DMS79 treated with DMSO at 0.1 percent for 48 hours (cell line): ENCODE data around the gene TUBA4A.
"Not testable (repeated sequence)": the region's sequence is repeated elsewhere in the genome, so short reads cannot be mapped to it uniquely, and the experiment has no call there.

Experiments used
- DNase-seq: peaks from one replicate; lab custom pipeline; 2025; lab: John Stamatoyannopoulos, UW

TUBA4A gene

DNA sequence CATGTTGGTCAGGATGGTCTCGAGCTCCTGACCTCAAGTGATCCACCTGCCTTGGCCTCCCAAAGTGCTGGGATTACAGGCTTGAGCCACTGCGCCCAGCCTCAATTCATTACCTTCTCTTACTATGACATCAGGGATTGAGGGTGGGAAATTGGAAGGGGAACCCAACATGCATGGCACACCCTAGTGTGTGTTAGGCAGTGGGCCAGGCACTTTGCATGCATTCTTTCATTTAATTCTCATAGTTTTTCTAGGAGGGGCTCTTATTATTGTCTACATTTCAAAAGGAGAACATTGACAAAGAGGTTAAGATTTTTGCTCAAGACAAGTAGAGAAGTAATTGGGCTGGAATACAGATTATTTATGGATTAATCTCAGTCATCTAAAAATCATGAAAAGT, 14.6 kb upstream of the TUBA4A start:
- no peak for DNase-seq

DNA sequence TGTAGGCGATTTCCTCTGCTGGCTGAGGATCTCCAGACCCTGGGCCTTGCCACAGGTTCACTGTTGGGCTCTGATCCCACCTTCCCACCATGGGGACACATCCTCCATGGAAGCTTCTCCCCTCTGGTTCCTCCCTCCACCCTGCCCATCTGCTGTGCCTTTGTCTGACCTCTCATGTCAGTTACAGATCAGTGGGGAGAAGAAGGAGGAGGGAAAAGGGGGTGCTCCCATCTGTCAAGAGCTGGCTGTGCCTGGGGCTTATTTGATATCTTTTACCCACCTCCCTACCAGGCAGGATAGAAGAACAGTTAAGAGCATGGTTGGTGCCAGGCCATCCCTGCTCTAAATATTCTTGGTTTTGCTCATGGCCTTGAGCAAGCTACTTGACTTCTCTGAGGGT, 13.2 kb upstream of the TUBA4A start:
- DNase-seq = no peak

DNA sequence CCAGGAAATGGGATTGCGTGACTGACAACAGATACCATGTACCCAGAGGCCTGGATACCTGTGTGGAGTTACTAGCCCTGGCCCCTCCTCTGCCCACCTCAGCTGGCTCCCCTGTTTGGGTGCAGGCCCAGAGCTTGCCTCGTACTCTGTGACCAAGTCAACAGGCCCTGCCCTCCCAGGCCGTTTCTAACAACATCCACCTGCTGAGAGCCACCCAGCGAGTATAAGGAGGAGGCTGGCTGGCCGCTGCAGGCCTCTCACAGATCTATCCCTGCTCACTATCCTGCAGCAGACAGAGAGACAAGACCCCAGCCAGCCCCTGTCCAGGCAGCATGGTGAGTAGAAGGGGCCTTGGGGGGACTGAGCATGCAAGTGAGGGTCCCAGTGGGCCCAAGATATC, 12.5 kb upstream of the TUBA4A start:
- no peak for DNase-seq

DNA sequence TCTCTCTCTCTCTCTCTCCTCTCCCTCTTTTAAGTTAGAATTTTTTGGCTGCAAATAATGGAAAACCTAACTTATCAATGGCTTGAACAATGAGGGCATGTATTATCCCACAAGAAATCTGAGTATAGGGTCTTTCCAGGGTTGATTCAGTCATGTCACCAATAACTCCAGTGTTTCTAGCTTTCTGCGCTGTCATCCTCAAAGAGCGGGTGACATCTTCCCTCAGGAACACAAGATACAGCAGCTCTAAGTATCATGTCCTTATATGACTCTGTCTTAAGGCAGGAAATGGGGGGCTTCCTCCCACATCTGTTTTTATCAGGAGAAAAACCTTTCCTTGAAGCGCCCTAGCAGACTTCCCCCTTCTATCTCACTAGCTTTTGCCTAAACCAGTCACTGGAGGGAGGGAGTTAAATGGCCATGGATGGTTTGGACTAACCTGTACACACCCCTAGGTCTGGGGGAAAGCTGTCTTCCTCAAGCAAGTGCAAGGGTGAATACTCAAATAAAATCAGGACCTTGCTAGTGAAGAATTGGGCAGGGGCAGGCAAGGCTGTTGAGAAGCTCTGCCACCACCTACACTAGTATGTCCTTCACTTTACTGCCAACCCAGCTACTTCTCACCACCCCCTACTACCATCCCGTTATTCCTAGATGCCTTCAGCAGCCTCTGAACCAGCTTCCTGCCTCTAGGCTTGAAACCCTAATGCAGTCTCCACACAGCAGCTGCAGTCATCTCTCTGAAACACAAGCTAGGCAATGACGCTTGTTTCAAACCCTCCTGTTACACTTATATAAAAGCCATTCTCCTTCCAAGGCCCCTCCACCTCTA, 7.5 kb upstream of the TUBA4A start:
- no peak for DNase-seq

DNA sequence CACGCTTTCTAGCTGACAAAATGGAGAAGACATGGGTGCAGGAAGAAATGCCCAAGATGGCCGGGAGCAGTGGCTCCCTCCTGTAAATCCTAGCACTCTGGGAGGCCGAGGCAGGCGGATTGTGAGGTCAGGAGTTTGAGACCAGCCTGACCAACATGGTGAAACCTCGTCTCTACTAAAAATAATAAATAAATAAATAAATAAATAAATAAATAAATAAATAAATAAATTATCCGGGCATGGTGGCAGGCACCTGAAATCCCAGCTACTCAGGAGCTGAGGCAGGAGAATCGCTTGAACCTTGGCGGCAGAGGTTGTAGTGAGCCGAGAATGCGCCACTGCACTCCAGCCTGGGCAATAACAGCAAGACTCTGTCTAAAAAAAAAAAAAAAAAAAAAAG, 5.2 kb upstream of the TUBA4A start:
- DNase-seq = not testable (repeated sequence)

DNA sequence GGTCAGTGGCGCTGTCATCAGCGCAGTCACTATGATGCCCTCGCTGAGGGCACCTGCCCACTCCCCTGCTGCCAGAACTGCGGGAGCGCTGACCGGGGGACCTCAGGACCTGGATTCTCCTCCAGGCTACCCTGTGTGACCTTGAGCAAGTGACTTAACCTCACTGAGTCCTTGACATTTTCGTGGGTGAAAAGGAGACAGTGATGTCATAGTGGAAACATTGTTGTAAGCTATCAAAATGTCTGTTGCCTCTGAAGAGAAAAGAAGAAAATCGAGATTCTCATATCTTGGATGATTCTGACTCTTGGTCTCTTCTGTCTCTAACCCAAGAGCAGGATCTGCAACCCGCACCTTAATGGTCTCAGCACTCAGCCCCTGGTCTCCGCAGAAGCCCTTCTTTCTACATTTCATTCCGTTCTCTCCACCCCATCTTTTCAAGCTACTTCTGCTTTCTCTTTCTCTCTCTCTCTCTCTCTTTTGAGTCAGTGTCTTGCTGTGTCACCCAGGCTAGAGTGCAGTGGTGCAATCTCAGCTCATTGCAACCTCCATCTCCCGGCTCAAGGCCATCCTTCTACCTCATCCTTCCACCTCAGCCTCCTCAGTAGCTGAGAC, 978 bp upstream of the TUBA4A start:
- DNase-seq = no peak

DNA sequence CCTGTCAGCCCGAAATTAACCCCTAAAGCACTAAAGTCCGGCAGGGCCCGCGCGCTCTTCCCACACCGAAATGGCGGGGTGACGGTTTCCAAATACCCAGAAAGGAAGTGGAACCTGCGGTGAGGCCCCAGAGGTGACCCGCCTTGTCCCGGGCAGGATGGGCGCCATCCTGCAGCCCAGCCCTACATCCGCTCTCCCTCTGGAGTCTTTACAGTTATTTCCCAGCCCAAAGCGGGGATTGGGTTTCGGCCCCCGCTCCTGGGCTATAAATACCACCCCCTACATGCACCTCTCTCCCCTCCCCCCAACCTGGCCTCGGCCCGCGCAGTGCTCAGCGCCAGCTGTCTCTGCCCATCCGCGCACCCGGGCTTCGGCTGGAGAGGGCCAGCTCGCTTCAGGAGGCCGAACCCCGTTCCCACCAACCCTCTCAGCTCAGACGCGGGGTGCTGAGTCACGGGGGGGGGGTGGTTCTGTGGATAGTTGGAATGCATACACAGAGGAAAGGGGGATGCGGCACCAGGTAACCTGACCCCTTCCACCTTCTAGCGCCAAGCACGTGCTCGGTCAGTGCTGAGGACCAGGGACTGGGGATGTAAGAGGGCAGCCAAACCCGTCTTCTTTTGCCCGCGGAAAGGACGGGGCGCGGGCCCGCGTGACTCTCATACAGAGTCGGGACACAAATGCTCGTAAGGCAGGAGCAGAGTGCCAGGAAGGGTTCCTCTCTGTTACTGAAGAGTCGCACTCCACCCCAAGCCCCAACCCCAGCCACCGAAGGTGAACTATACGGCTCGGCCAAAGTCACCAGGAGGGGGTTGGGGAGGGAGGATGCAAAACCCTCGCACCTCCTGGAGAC, 592 bp downstream of the TUBA4A start, which contains the start of gene TUBA4B:
TSS of gene TUBA4B (plus strand) at position 344 of the 853 bp plus-strand sequence. CDS start at position 509, 165 bp downstream.
- DNase-seq = peak; percentile 23

DNA sequence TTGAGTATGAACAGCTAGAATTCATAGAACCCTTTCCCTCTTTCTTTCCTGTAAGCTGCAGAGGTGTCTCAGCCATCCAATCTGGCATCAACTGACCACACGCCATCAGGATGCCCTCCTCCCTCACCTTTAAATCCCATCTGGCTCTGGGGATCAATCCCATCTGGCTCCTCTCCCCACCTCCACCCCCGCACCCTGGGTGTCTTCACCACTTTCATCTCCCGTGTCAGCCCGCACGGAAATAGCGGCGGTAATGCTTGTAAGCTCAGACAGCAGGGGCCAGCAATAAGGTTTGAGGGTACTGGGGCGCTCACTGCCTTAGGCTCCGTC, 1.2 kb downstream of the TUBA4A start:
- no peak for DNase-seq

DNA sequence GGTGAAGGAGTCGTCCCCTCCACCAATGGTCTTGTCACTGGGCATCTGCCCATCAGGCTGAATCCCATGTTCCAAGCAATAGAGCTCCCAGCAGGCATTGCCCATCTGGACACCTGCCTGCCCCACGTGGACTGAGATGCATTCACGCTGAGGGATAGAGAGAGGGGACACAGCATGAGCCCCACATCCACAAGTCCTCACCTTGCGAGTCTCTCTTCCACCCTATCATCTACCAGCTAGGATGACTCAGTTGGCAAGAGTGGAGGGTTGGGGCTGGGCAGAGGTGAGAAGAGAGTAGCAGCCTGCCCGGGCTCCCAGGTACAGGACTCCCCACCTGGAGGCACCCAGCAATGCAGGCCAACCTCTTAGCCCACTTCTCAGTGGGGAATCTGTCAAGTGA, 1.6 kb downstream of the TUBA4A start:
- DNase-seq = no peak

DNA sequence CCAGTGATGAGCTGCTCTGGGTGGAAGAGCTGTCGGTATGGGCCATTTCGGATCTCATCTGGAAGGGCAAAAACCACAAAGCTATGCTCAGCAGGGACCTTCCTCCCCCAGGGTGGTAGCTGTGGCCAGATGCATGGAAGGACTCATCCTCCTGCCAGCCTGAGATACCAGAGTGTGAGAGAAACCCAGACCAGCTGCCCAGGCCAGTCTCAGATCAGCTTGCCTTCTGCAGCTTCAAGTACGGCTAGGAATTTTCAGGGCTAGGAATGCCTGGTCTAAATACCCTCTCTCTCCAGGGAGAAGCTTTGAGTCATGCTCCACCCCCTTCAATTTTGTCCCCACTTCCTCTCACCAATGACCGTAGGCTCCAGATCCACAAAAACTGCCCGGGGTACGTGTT, 2.1 kb downstream of the TUBA4A start:
- no peak for DNase-seq

DNA sequence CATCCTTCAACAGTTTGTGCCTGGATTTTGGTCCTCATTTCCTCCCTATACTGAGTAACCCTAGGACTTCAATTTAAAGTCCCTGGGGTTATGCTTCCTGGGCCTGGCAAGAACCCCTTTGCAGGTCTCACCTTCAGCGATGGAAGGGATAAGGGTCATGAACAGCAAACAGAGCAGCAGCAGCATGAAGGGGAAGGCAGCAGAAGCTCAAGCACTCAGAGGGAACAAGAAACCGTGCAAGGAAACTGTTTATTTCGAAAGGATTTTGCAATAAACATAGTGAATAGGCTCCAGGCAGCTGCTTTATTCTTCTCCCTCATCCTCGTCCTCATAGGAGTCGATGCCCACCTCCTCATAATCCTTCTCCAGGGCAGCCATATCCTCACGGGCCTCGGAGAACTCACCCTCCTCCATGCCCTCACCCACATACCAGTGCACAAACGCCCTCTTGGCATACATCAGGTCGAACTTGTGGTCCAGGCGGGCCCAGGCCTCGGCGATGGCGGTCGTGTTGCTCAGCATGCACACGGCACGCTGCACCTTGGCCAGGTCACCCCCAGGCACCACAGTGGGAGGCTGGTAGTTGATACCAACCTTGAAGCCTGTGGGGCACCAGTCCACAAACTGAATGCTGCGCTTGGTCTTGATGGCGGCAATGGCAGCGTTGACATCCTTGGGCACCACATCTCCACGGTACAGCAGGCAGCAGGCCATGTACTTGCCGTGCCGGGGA, 3.5 kb downstream of the TUBA4A start:
- DNase-seq = no peak

DNA sequence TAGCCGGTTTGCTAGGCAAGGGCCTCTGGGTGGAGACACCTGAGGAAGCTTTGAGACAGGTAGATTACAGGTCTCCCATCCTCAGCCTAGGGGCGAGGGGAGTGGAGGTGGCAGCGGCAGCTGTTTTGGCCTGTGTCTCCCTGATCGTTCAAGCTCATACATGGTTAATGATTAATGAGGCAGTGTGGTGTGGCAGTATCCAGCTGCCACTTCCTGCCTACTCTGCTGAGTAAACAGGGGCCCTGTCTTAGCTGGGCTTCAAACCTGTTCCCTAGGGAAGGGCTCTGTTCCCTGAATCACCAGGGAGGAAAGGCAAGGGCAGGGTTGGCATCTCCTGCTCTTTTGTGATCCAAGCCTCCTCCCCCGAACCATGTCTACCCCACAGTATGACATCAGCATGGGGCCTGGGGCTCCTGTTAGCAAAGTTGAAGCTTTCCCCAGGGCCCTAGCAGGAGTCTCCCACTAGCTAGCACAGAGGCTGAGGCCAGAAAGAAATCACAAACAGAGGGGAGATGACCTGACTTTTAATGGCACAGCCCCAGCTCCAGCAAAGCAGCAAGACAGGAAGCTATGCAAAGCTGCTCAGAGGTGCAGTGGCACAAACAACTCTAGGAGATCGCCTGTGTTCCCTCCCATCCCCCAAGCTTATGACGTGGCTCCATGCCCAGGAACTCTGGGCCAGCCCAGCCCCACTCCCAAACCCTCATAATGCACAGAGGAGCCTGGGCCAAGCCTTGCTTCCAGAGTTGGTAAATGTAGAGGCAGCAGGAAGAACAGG, 4.3 kb downstream of the TUBA4A start:
- no peak for DNase-seq

DNA sequence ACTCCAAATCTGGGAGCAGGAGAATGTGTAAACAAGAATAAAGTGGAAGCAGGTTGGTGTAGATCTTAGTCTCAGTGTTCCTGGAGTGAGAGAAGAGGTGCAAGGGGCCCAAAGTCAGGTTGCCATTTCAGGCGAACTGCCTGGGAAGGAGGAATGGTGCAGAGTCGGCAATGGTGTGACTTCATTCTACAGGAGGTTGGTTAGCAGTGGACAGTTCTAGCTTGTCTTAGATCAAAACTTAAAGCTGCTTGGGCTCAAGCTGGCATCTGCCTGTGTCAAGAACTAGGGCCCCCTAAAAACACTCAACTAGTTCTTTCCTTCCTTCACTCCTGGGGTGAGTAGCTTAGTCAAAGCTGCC, 4.9 kb downstream of the TUBA4A start:
- DNase-seq = no peak

DNA sequence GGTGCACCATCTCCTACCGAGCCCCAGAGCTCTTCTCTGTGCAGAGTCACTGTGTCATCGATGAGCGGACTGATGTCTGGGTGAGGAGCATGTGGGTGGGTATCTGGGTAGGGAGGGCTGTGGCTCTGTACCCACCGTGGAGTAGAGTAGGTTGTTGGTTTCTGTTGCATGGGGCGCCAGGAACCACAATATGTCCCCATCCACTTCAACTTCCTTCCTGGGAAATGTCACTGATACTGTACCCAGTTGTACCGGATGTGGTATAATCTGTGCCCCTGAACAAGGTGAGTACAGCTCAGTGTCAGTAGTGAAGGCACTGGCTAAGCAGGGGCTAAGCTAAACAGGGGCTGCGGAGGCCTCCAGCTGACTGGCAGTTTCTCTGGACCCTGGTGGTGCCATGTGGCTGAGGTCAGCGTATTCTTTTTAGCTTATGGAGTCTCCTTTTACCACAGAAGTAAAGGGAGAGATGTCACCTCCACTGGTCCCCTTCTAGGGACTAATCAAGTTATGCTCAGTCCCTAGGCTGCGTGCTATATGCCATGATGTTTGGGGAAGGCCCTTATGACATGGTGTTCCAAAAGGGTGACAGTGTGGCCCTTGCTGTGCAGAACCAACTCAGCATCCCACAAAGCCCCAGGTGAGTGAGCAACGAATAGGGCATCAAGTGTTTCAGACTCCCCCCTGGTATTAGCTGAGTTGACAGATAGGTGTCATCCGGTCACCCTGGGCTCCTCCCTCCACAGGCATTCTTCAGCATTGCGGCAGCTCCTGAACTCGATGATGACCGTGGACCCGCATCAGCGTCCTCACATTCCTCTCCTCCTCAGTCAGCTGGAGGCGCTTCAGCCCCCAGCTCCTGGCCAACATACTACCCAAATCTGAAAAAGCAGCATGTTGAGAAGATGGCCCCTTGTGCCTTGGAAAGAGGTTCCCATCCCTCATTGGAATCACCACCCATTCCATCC, 5.8 kb downstream of the TUBA4A start:
- no peak for DNase-seq

DNA sequence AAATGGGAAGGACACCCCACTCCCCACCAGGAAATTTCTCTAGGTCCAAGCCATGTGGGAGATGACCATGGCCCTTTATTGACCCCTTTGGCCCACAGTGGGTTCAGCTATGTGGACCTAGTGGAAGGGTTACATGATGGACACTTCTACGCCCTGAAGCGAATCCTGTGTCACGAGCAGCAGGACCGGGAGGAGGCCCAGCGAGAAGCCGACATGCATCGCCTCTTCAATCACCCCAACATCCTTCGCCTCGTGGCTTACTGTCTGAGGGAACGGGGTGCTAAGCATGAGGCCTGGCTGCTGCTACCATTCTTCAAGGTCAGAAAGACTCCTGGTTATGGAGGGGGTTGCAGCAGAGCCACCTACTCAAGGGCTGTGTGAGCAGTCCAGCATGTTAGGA, 7.2 kb downstream of the TUBA4A start:
- DNase-seq = no peak

DNA sequence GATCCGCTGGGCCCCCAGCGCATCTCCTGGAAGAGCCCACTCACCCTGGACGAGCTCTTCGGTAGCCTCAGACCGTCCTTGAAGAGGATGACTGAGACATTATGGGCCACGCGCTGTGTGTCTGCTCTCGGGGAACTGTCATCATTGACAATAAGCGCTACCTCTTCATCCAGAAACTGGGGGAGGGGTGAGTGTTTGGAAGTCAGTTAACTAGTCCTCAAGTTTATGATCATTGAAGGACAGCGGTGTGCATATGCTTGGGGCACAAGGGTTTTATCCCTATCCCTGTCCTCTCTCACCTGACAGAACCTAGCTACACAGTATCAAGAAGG, 7.9 kb downstream of the TUBA4A start:
- DNase-seq = no peak

DNA sequence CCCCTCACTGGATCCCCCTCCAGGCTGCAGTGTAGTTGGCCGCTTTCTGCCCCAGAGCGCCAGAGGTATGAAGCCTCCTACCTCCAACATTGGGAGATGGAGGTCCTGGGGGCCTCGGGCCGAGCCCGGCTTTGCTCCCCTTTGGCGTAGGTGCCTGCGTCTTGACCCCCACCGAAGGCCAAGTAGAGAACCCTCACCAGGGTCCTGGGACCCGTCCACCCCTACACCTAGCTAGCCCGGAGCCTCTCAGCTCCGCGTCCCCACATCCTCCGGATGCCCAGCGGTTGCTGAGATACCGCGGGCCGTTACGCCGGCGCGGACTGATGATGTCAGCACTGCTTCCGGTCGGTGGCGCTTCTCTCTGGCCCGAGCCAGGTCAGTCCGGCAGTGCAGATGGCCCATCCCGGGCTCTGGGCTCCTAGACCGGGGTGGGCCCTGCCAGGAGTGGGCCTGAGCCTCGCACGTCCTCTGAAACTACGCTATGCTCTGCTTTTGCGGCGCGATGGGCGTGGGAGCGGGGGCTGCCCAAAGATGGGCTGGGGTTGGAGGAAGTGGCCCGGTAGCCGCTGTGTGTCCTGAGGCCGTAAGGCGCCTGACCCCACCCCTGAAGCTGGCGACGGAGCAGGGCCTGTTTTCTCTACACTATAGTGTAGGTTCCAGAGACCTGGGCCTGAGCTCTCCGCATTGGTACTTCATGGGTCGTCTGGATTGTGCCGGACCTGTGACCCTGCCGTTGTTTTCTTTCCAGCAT, 8.4 kb downstream of the TUBA4A start, which contains the start of the genes GLB1L and STK16:
TSS of gene GLB1L (minus strand) at position 297 of the 751 bp plus-strand sequence. CDS start 1,871 bp downstream, outside the sequence.
TSS of gene STK16 (plus strand) at position 332 of the 751 bp plus-strand sequence. CDS start 521 bp downstream, outside the sequence.
- peak; percentile 78 for DNase-seq

DNA sequence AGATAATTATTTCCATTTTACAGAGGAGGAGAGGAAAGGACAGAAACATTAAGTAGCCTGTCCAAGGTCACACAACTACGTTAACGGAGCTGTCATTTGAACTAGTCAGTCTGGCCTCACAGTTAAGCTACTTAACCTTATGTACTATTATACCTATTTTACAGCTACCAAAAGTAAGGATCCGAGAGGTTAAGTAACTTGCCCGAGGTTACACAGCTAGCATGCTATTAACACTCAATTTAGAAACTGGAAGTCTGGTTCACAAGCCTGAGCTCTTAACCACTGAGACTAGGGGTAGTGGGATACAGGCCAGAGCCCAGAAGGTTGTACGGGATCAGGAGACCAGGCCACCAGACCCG, 8.9 kb downstream of the TUBA4A start:
- no peak for DNase-seq

DNA sequence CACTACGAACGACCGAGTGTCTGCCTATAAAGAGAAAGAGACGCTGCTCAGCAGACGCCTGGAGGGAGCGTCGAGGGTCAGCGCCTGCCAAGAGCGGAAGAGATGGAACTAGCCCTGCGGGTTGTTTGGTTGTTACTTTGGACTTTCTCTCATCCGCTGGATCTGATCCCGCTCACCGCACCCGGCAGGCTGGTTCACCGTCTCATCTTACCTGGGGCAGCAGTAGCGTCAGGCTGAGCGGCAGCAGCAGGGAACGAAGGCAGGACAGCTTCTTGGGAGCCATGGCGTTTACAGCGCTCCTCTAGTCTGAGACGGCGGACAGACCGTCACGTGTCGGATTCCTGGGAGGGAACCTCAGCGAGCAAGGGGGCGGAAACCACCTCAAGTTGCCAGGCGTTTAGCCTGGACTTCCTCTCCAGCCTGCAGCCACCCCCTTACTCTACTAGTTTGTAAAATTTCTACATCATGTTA, 10.4 kb downstream of the TUBA4A start:
- DNase-seq = no peak
